ENCODE measurements around the gene MFSD6.
A peak's percentile ranks its signal among the peaks of the same experiment; 100 is the strongest.

Gene MFSD6

GRCh38 chr2:190380962-190381412 lies 27.2 kb upstream of the MFSD6 start:
- no peak for TF ChIP-seq CTCF (IDR thresholded peaks at IDR 0.05; ENCODE audit: extremely low read depth, missing control alignments)
- DNase-seq (ENCODE audit: low spot score), result no peak

- TF ChIP-seq CTCF (IDR thresholded peaks at IDR 0.05; ENCODE audit: extremely low read depth, missing control alignments), result peak; percentile 35
- peak; percentile 68 for DNase-seq (ENCODE audit: low spot score)
Observed at GRCh38 chr2:190382851-190383250, 25.3 kb upstream of the MFSD6 start.

- TF ChIP-seq CTCF (IDR thresholded peaks at IDR 0.05; ENCODE audit: extremely low read depth, missing control alignments), result no peak
- DNase-seq (ENCODE audit: low spot score), result no peak
Observed at GRCh38 chr2:190387422-190387821, 20.7 kb upstream of the MFSD6 start.

- DNase-seq (ENCODE audit: low spot score), result no peak
- TF ChIP-seq CTCF (IDR thresholded peaks at IDR 0.05; ENCODE audit: extremely low read depth, missing control alignments), result no peak
Observed at GRCh38 chr2:190396271-190396670, 11.9 kb upstream of the MFSD6 start.

- TF ChIP-seq CTCF (IDR thresholded peaks at IDR 0.05; ENCODE audit: extremely low read depth, missing control alignments), result no peak
- DNase-seq (ENCODE audit: low spot score), result no peak
Observed at GRCh38 chr2:190402986-190403603, 5.1 kb upstream of the MFSD6 start.

- DNase-seq (ENCODE audit: low spot score), result no peak
- no peak for TF ChIP-seq CTCF (IDR thresholded peaks at IDR 0.05; ENCODE audit: extremely low read depth, missing control alignments)
Observed at GRCh38 chr2:190404487-190404886, 3.7 kb upstream of the MFSD6 start.

- DNase-seq (ENCODE audit: low spot score), result no peak
- TF ChIP-seq CTCF (IDR thresholded peaks at IDR 0.05; ENCODE audit: extremely low read depth, missing control alignments), result no peak
Observed at GRCh38 chr2:190405070-190405469, 3.1 kb upstream of the MFSD6 start.

Data from GM20000 (cell line).